ENCODE measurements around the gene CLCNKA.

CLCNKA gene

DNA sequence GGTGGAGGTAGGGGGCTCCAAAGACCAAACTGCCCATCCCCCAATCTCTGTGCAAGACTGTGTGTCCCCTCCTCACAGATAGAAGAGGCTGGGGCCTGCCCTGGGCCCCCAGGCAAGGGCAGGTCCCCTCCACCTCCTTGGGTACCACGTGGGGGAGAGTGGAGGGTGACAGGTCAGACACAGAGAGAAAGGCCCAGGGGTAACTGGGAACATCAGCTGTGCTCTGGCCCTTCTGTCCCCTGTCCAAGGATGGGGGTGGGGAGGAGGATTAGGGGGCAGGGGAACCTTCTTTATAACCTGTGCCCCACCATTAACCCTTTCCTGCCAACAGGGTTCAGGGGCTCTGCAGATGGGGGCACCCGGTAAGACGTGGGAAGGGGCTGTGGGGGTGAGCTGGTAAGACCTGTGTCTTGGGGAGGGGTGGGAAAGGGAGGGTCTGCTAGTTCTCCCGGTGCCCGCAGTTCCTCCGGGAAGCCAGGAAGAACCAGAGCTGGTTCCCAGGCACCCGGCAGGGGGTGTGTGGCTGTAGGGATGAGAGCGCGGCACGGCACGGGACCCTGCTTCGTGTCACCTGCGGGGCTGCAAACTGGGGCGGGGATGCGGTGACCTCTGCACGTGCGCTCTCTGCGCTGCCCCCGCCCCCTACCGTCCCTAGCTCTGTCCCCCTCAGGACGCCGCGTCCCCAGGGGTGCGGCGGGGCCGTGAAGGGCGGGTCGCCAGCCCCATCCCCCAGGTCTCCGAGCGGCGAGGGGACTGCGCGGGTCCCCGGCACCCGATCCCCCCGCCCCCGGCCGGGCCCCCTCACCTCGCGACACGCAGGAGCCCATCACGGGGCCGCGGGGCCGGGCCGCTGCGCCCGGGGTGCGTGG, 51.0 kb downstream of the CLCNKA start:
- H3K27ac ChIP-seq: no peak overlapping the region
- TF ChIP-seq ZFX (IDR thresholded peaks at IDR 0.05; ENCODE audit: borderline replicate concordance): no peak
- TF ChIP-seq, protein P1, sequence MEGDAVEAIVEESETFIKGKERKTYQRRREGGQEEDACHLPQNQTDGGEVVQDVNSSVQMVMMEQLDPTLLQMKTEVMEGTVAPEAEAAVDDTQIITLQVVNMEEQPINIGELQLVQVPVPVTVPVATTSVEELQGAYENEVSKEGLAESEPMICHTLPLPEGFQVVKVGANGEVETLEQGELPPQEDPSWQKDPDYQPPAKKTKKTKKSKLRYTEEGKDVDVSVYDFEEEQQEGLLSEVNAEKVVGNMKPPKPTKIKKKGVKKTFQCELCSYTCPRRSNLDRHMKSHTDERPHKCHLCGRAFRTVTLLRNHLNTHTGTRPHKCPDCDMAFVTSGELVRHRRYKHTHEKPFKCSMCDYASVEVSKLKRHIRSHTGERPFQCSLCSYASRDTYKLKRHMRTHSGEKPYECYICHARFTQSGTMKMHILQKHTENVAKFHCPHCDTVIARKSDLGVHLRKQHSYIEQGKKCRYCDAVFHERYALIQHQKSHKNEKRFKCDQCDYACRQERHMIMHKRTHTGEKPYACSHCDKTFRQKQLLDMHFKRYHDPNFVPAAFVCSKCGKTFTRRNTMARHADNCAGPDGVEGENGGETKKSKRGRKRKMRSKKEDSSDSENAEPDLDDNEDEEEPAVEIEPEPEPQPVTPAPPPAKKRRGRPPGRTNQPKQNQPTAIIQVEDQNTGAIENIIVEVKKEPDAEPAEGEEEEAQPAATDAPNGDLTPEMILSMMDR (IDR thresholded peaks at IDR 0.05): no peak

DNA sequence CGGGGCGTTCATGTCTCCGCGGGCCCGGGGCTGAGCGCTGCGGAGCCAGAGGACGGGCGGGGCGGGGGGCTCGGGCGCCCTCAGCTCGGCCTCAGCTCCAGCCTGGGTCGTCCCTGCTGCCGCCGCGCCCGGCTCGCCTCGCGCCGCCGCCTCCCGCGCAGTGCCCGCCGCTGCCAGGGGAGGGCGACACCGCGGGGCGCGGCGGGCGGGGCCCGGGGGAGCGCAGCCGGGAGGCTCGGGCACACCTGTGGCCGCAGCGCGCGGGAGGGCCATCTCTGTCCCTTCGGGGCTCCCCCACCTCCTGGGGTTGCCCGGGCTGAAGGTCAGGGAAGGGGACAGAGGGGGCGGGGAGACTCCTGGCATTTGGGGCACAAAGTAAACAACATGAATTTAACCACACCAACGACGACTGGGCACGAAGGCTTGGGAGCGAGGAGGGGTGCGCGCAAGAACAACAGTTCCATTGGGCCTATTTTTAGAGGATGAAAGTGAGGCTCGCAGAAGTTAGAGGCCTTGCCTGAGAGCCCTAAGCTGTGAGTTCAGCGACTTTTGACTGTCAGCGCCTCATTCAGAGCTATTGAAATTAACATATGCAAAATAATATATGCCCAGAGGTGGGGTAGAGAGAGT, 51.8 kb downstream of the CLCNKA start, which contains the start of gene FAM131C:
FAM131C (minus strand) TSS at position 162 of the 630 bp plus-strand sequence. CDS start 209 bp downstream, outside the sequence.
- TF ChIP-seq, protein P1 (IDR thresholded peaks at IDR 0.05): peak; percentile 98
- TF ChIP-seq ZFX (IDR thresholded peaks at IDR 0.05; ENCODE audit: borderline replicate concordance): no peak
- H3K27ac ChIP-seq: no peak within 1 kb of the TSS

DNA sequence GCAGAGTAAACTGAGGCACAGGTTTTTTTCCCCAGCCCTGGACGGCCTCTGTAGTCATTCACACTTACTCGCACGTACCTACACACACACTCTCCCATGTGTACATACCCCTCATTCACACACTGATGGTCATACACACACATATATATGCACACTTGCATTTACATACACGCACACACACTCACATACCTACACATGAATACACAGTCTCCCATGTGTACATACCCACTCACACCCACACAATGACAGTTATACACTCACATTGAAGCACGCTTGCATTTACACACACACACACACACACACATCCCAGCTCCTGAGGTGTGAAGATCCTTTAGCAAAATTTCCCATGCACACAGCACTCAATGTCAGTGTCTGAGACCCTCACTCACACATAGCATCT, 52.4 kb downstream of the CLCNKA start:
- TF ChIP-seq ZFX (IDR thresholded peaks at IDR 0.05; ENCODE audit: borderline replicate concordance): no peak
- TF ChIP-seq, protein P1 (IDR thresholded peaks at IDR 0.05): no peak
- no peak overlapping the region for H3K27ac ChIP-seq

- TF ChIP-seq ZFX (IDR thresholded peaks at IDR 0.05; ENCODE audit: borderline replicate concordance): no peak
- TF ChIP-seq, protein P1 (IDR thresholded peaks at IDR 0.05): no peak
- no peak overlapping the region for H3K27ac ChIP-seq
These were observed 53.6 kb downstream of the CLCNKA start for GRCh38 chr1:16075337-16076030.

GRCh38 chr1:16076031-16076864, 54.4 kb downstream of the CLCNKA start:
- 0 out of 2 replicates have a peak overlapping the region, but pooled peaks have one; percentile 18 for H3K27ac ChIP-seq
- TF ChIP-seq, protein P1 (IDR thresholded peaks at IDR 0.05): no peak
- no peak for TF ChIP-seq ZFX (IDR thresholded peaks at IDR 0.05; ENCODE audit: borderline replicate concordance)

DNA sequence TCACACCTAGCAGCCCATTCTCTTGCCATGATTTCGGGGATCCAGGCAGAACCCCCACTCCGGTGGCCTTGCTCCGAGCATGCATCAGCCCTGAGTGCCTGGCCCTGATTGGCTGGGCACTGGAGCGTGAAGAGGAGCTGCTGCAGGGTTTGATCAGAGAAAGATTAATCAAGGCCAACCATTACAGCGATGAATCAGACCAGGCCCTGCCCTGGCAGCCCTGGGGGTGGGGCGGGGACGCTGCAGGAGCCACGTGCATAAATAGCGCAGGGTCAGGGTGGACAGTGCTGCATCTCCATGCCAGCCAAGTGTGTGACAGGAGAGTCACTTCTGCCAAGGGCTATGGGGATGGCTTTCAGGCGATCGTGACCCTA, 55.0 kb downstream of the CLCNKA start:
- TF ChIP-seq ZFX (IDR thresholded peaks at IDR 0.05; ENCODE audit: borderline replicate concordance): no peak
- TF ChIP-seq, protein P1 (IDR thresholded peaks at IDR 0.05): no peak
- H3K27ac ChIP-seq: peak overlapping the region; percentile 18; the same call in 1 of the 2 replicates
